ENCODE results near the gene DLX4.

DLX4 gene

GRCh38 chr17:49928126-49928800 is 40.7 kb upstream of the DLX4 start:
- H3K27ac ChIP-seq, result no peak overlapping the region
- H3K4me3 ChIP-seq, result no peak overlapping the region
- no peak for TF ChIP-seq CTCF (IDR thresholded peaks at IDR 0.05)
- DNase-seq (ENCODE audit: low spot score), result no peak

- H3K4me3 ChIP-seq, result no peak overlapping the region
- H3K27ac ChIP-seq, result no peak overlapping the region
- no peak for DNase-seq (ENCODE audit: low spot score)
- no peak for TF ChIP-seq CTCF (IDR thresholded peaks at IDR 0.05)
Observed at GRCh38 chr17:49928837-49929475, 40.0 kb upstream of the DLX4 start.

DNA sequence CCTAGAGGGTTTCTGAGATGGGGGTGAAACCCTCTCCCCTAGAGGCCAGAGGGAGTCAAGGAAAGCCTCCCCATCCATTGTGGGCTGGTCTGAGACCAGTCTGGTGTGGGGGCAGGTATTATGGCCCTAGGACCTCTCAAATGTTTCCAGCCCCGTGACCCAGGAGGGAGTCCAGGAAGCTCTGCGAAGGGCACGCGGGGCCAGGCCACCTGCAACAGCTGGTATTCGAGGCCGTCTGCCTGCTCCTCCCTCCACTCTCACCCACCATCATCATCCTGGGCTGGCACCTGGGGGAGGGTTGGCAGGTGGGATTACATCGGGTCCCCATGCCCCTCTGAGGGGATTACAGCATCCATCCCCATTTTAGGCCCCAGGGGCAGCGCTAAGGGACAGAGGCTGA is 38.1 kb upstream of the DLX4 start:
- no peak for TF ChIP-seq CTCF (IDR thresholded peaks at IDR 0.05)
- H3K4me3 ChIP-seq, result no peak overlapping the region
- no peak for DNase-seq (ENCODE audit: low spot score)
- H3K27ac ChIP-seq, result no peak overlapping the region

DNA sequence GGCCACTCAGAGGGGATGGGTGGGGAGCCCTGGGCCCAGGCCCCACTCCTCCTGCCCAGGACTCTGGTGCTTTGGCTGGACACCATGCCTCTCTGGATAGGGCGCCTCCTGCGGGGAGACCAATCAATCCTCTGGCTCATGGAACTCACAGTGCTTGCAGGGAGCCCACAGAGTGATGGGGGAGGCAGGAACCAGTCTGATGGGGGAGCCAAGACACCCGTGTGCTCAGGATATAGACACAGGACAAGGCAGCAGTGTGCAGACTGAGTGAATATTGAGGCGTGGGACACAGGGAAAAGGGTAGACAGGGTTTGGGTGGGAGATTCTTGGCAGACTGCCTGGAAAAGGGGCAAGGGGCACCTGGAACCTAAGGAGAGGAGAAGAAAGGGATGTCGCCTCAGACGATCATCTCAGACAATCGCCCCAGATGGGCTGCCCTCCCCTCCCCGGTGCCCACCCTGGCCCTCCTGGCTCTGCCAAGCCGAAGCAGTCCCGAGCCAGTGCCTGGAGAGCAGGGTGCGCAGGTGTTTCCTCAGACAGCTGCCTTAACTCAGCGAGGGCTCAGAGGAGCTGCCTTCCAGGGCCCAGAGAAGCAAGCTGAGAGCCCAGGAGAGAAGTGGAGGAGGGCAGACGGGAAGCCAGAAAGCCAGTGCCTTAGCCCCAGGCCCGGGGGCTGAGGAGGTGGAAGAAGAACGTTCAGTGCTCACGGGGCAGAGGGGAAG is 37.4 kb upstream of the DLX4 start:
- Histone ChIP-seq H3K4me3 (no peak overlapping the region), H3K27ac (no peak overlapping the region)
- no peak for TF ChIP-seq CTCF (IDR thresholded peaks at IDR 0.05)
- no peak for DNase-seq (ENCODE audit: low spot score)

DNA sequence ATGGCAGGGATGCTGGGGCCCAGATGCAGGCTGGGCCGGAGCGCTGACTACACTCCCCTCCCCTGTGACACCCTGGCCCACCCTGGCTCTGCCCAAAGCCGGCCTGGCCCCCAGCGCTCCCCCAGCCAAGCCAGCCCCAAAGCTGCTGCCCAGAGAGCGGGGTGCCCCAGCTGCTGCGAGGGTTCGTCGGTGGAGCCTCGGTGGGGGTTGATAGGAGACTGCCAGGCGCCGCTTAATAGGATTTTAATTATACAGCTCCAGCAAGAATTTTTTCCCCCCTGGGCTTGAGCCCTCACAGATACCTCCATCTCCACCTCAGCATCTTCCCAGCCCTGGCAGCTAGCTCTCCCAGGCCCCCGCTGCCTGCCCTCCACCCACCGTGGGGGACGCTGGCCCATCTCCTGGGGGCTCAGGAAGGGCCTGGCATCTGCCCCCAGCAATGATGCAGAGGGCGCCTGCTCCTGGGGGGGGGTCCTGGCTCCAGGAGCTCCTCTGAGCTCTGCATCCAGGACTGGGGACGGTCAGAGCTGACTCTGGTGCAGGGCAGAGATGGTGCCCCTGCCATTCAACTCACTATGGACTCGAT is 36.8 kb upstream of the DLX4 start:
- H3K4me3 ChIP-seq, result no peak overlapping the region
- no peak overlapping the region for H3K27ac ChIP-seq
- no peak for DNase-seq (ENCODE audit: low spot score)
- TF ChIP-seq CTCF (IDR thresholded peaks at IDR 0.05), result no peak

DNA sequence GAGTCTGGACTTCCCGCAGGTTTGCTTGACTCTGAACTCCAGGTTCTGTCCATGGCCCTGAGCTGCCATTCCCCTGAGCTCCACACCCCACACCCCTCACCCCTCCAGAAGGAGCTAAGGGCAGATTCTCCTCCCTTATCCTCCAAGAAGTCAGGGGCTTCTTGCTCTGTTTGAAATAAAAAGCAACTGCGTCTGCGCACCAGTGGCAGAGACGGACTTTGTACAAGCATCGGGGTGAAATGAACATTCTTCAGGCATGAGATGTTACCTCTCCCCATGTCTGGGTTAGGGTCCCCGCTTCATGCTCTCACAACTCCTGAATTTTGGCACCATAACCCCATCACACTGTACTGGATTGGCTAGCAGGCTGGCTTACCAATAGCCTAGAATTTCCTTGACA is 36.1 kb upstream of the DLX4 start:
- H3K27ac ChIP-seq, result no peak overlapping the region
- no peak for DNase-seq (ENCODE audit: low spot score)
- no peak for TF ChIP-seq CTCF (IDR thresholded peaks at IDR 0.05)
- H3K4me3 ChIP-seq, result no peak overlapping the region

Measured in coronary artery (tissue), 2 donors.